Thyroid gland (tissue), 4 donors: ENCODE measurements around the gene AP3S2. TPM values are rescaled to one million over a fixed set of nuclear protein-coding genes. Genes with fewer than 3 reads are reported as not detected.
"Not testable (repeated sequence)": the region's sequence is repeated elsewhere in the genome, so short reads cannot be mapped to it uniquely, and the experiment has no call there.

Experiments used
- DNase-seq, 2 donors: peaks; one replicate each; pipeline ENCODE4 v3.0.0-alpha.2; 2019
- H3K27ac ChIP-seq, 3 donors: fragments of 200-600 bp; sonication (generic); 1 replicate in 2 of 3; 2 replicates in 1 of 3; pipeline ENCODE4 v1.5.1; 2016 to 2019; ENCODE audit warnings: mild to moderate bottlenecking in 1 of 3, moderate library complexity in 1 of 3
- H3K27me3 ChIP-seq: fragments of 200-600 bp; sonication (generic); one replicate; pipeline ENCODE4 v1.5.1; 2019
- H3K36me3 ChIP-seq, 2 donors: fragments of 200-600 bp; sonication (generic); one replicate each; pipeline ENCODE4 v1.5.1; 2016 to 2019
- H3K4me1 ChIP-seq, 2 donors: fragments of 200-600 bp; sonication (generic); one replicate each; pipeline ENCODE4 v1.5.1; 2017 to 2019
- H3K4me3 ChIP-seq, 3 donors: fragments of 200-600 bp; sonication (generic); replicated peaks in 1 of 3; 1 replicate in 2 of 3; 2 replicates in 1 of 3; pipeline ENCODE4 v1.5.1; 2016; ENCODE audit warnings: mild to moderate bottlenecking in 1 of 3
- H3K9me3 ChIP-seq: fragments of 200-600 bp; sonication (generic); one replicate; pipeline ENCODE4 v1.5.1; 2017
- POLR2A ChIP-seq, 2 donors: fragments of 450-650 bp; IDR thresholded peaks; one replicate each; pipeline ENCODE4 v1.6.1; 2017; ENCODE audit warnings: antibody characterized with exemption in 2 of 2, mild to moderate bottlenecking in 2 of 2, moderate library complexity in 1 of 2
- WGBS, 2 donors: methylation state at CpG; one replicate each; pipeline ENCODE4 v1.1.5; 2017; 5-methylcytosine and 5-hydroxymethylcytosine counted together
- intact Hi-C: fragments of 100-400 bp; cut with DNase I; formaldehyde crosslinking; loops from one replicate; pipeline ENCODE4 v1.15.1; 2023
- total RNA-seq, 4 donors: library from RNA; depleted of rRNA; stranded (reverse); fragments of >200 nt; gene quantifications; one replicate each; pipeline ENCODE4 v1.2.3, GENCODE V29; 2016
- TF ChIP-seq, protein P1 (sequence below), 6 experiments: fragments of 200-600 bp in 3 of 6; fragments of 450-650 bp in 3 of 6; sonication (generic) in 3 of 6; IDR thresholded peaks; one replicate each; pipeline ENCODE4 v1.5.1; 2016 to 2019; ENCODE audit warnings: antibody characterized with exemption in 6 of 6, mild to moderate bottlenecking in 2 of 6, inconsistent platforms in 1 of 6, moderate library complexity in 1 of 6

Gene AP3S2
- total RNA-seq, 4 donors from 2014 or later = 59.6 to 98.6 (median 67.6) TPM

DNA sequence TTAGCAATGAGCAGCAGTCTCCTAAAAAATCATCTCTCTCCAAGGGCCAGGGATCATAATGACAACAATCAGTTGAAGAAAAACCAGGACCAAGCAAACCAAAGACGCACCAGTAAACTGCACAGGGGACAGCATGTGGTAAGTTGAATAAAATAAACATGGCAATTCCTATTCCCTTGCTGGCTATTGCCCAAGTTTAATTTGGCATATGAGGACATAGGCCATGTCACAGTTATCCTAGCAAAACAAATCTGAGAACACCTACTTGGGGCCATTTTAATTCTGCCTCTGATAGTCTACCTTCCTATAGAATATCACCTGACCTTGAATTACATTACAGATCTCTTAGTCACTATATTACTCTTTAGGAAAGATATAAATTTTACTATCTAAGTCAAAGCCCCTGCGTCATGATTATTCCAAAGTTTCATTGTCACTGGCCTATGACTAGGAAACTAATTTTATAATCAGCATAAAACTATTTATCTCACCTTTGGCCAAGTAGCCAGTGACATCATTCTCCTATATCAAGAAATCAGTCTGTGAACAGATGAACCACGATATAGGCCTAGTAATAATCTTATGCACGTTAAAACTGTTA, 23.0 kb downstream of the AP3S2 start:
- H3K27me3 ChIP-seq = no peaks in the 10 kb centered on the region
- no peak for TF ChIP-seq POLR2A (IDR thresholded peaks at IDR 0.05)
- TF ChIP-seq, protein P1, sequence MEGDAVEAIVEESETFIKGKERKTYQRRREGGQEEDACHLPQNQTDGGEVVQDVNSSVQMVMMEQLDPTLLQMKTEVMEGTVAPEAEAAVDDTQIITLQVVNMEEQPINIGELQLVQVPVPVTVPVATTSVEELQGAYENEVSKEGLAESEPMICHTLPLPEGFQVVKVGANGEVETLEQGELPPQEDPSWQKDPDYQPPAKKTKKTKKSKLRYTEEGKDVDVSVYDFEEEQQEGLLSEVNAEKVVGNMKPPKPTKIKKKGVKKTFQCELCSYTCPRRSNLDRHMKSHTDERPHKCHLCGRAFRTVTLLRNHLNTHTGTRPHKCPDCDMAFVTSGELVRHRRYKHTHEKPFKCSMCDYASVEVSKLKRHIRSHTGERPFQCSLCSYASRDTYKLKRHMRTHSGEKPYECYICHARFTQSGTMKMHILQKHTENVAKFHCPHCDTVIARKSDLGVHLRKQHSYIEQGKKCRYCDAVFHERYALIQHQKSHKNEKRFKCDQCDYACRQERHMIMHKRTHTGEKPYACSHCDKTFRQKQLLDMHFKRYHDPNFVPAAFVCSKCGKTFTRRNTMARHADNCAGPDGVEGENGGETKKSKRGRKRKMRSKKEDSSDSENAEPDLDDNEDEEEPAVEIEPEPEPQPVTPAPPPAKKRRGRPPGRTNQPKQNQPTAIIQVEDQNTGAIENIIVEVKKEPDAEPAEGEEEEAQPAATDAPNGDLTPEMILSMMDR (IDR thresholded peaks at IDR 0.05) = no peak
- H3K4me1 ChIP-seq = peaks cover 6 to 11% of the 10 kb centered on the region in 2 donors
- H3K27ac ChIP-seq = no peak overlapping the region
- WGBS, 2 donors = 83 to 87% methylated on average over 4 of the region's 4 CpGs
- no peak overlapping the region for H3K4me3 ChIP-seq
- intact Hi-C loops = no loop called here
- DNase-seq = no peak
- peaks cover 0 to 3% of the 10 kb centered on the region in 2 donors for H3K36me3 ChIP-seq
- no peaks in the 10 kb centered on the region for H3K9me3 ChIP-seq

GRCh38 chr15:89870006-89870405, 23.8 kb downstream of the AP3S2 start:
- intact Hi-C loops = no loop called here
- DNase-seq = no peak
- Histone ChIP-seq H3K36me3 (peaks cover 0 to 4% of the 10 kb centered on the region in 2 donors), H3K27me3 (no peaks in the 10 kb centered on the region), H3K4me3 (no peak overlapping the region), H3K4me1 (peaks cover 6 to 11% of the 10 kb centered on the region in 2 donors), H3K9me3 (no peaks in the 10 kb centered on the region), H3K27ac (no peak overlapping the region)
- TF ChIP-seq, protein P1 (IDR thresholded peaks at IDR 0.05) = no peak
- no peak for TF ChIP-seq POLR2A (IDR thresholded peaks at IDR 0.05)
- 81 to 85% methylated on average over 5 of the region's 5 CpGs for WGBS, 2 donors

GRCh38 chr15:89869490-89869889, 24.3 kb downstream of the AP3S2 start:
- H3K27ac ChIP-seq, H3K4me3 ChIP-seq, H3K36me3 ChIP-seq, H3K9me3 ChIP-seq, intact Hi-C loops, H3K27me3 ChIP-seq: not testable (repeated sequence)
- H3K4me1 ChIP-seq = peaks cover 6 to 11% of the 10 kb centered on the region in 2 donors
- peak; percentile 41 to 58 for DNase-seq
- WGBS, 2 donors = 39 to 55% methylated on average over 9 of the region's 9 CpGs

- Histone ChIP-seq H3K4me1 (peaks cover 6 to 7% of the 10 kb centered on the region in 2 donors), H3K4me3 (no peak overlapping the region), H3K27ac (no peak overlapping the region), H3K36me3 (peaks cover 0 to 22% of the 10 kb centered on the region in 2 donors), H3K9me3 (no peaks in the 10 kb centered on the region), H3K27me3 (no peaks in the 10 kb centered on the region)
- intact Hi-C loops = no loop called here
- DNase-seq = no peak
- 86 to 94% methylated on average over 3 of the region's 3 CpGs for WGBS, 2 donors
- TF ChIP-seq, protein P1 (IDR thresholded peaks at IDR 0.05) = no peak
- TF ChIP-seq POLR2A (IDR thresholded peaks at IDR 0.05) = no peak
These were observed 28.6 kb downstream of the AP3S2 start for GRCh38 chr15:89864958-89865739.

GRCh38 chr15:89863918-89864317, 29.9 kb downstream of the AP3S2 start:
- intact Hi-C loops = no loop called here
- TF ChIP-seq POLR2A (IDR thresholded peaks at IDR 0.05) = no peak
- TF ChIP-seq, protein P1 (IDR thresholded peaks at IDR 0.05) = no peak
- no peak overlapping the region for H3K27ac ChIP-seq

More at GRCh38 chr15:89863918-89864317, 29.9 kb downstream of the AP3S2 start:
- no peaks in the 10 kb centered on the region for H3K4me1 ChIP-seq
- peaks cover 0 to 22% of the 10 kb centered on the region in 2 donors for H3K36me3 ChIP-seq
- H3K27me3 ChIP-seq = no peaks in the 10 kb centered on the region
- DNase-seq = no peak
- no peaks in the 10 kb centered on the region for H3K9me3 ChIP-seq
- no peak overlapping the region for H3K4me3 ChIP-seq
